LNCaP clone FGC (cell line): ENCODE measurements around the gene AMPD1.

Experiments
- DNase-seq: peaks from one replicate; pipeline ENCODE4 v3.0.0-alpha.2; 2011; ENCODE audit warnings: low read depth
- H3K4me3 ChIP-seq: 2 replicates; pipeline ENCODE4 v1.5.1; 2011; ENCODE audit warnings: mild to moderate bottlenecking, low read depth, low read length, control low read depth
- CTCF ChIP-seq: IDR thresholded peaks from 2 replicates; pipeline ENCODE4 v1.5.1; 2012; ENCODE audit warnings: mild to moderate bottlenecking; ENCODE audit not compliant: control insufficient read depth, insufficient read depth; ENCODE audit errors: extremely low read depth

AMPD1 gene

GRCh38 chr1:114688526-114688925 is 6.8 kb downstream of the AMPD1 start:
- H3K4me3 ChIP-seq: no peak overlapping the region
- no peak for DNase-seq
- TF ChIP-seq CTCF: no peak

- DNase-seq: no peak
- no peak for TF ChIP-seq CTCF
- H3K4me3 ChIP-seq: no peak overlapping the region
Observed at GRCh38 chr1:114685851-114686250, 9.5 kb downstream of the AMPD1 start.

- no peak overlapping the region for H3K4me3 ChIP-seq
- no peak for TF ChIP-seq CTCF
- no peak for DNase-seq
Observed at GRCh38 chr1:114677691-114678090, 17.7 kb downstream of the AMPD1 start.

GRCh38 chr1:114676115-114676514 is 19.2 kb downstream of the AMPD1 start:
- H3K4me3 ChIP-seq: no peak overlapping the region
- DNase-seq: no peak
- TF ChIP-seq CTCF: no peak

GRCh38 chr1:114671939-114672275 is 23.4 kb downstream of the AMPD1 start:
- no peak for DNase-seq
- TF ChIP-seq CTCF: no peak
- H3K4me3 ChIP-seq: no peak overlapping the region

- TF ChIP-seq CTCF: peak; percentile 59
- H3K4me3 ChIP-seq: no peak overlapping the region
- DNase-seq: no peak
Observed at GRCh38 chr1:114671011-114671938, 24.1 kb downstream of the AMPD1 start.
